CD4-positive, alpha-beta T cell treated with Interleukin-4 for 1 hour (primary cell): Measurements from ENCODE around the gene RGS3.

Source experiments
- DNase-seq, 2 donors: peaks; one replicate each; pipeline ENCODE4 v3.0.0-alpha.2; 2020 to 2022

RGS3 gene

GRCh38 chr9:113606510-113606909 is 143.0 kb downstream of the RGS3 start:
- DNase-seq, result no peak

GRCh38 chr9:113608082-113608685 is 144.7 kb downstream of the RGS3 start:
- no peak for DNase-seq

- no peak for DNase-seq
Measured at GRCh38 chr9:113609562-113610318, 146.2 kb downstream of the RGS3 start.

GRCh38 chr9:113611461-113612215 is 148.1 kb downstream of the RGS3 start:
- DNase-seq, result no peak

- no peak for DNase-seq
Measured at GRCh38 chr9:113612216-113612747, 148.8 kb downstream of the RGS3 start.

GRCh38 chr9:113612828-113613227 is 149.3 kb downstream of the RGS3 start:
- no peak for DNase-seq

- DNase-seq, result no peak
Measured at GRCh38 chr9:113613815-113614413, 150.4 kb downstream of the RGS3 start.

GRCh38 chr9:113614843-113615648 is 151.5 kb downstream of the RGS3 start:
- DNase-seq, result peak in 1 of 2 donors; percentile 23

GRCh38 chr9:113616116-113616515 is 152.6 kb downstream of the RGS3 start:
- no peak for DNase-seq

GRCh38 chr9:113616621-113617496 is 153.3 kb downstream of the RGS3 start:
- no peak for DNase-seq

- no peak for DNase-seq
Measured at GRCh38 chr9:113617550-113617949, 154.0 kb downstream of the RGS3 start.

GRCh38 chr9:113618836-113619490 is 155.4 kb downstream of the RGS3 start:
- no peak for DNase-seq

GRCh38 chr9:113619491-113620376 is 156.2 kb downstream of the RGS3 start:
- DNase-seq, result no peak

GRCh38 chr9:113620377-113621161 is 157.0 kb downstream of the RGS3 start:
- no peak for DNase-seq

GRCh38 chr9:113621309-113621791 is 157.8 kb downstream of the RGS3 start:
- DNase-seq, result no peak

GRCh38 chr9:113621980-113622379 is 158.5 kb downstream of the RGS3 start:
- DNase-seq, result no peak

- DNase-seq, result peak in 1 of 2 donors; percentile 46
Measured at GRCh38 chr9:113622600-113623400, 159.3 kb downstream of the RGS3 start.
